Endothelial cell of umbilical vein (primary cell): Measurements from ENCODE around the gene RNF130. TPM values are rescaled to one million over a fixed set of nuclear protein-coding genes. Genes with fewer than 3 reads are reported as not detected.

ENCODE experiments used
- BruUV-seq: library from RNA; stranded (reverse); fragments of 400-500 nt; replicated peaks from 2 replicates; lab custom pipeline; 2021; lab: Mats Ljungman, UMichigan
- CTCF ChIA-PET: fragments of 300-600, 350-600 bp; sonication (Branson Sonifier 250); formaldehyde crosslinking; loops from one replicate; lab custom pipeline; 2021; ENCODE audit warnings: antibody characterized with exemption, inconsistent platforms; lab: Charles Lee
- POLR2A ChIA-PET: fragments of 300-600, 350-600 bp; sonication (Branson Sonifier 250); formaldehyde crosslinking; loops from one replicate; lab custom pipeline; 2021; ENCODE audit warnings: antibody characterized with exemption, inconsistent platforms; lab: Charles Lee
- DNase-seq: peaks from one replicate; pipeline ENCODE4 v3.0.0-alpha.2; 2011; ENCODE audit warnings: low read depth, low spot score
- FAIRE-seq: peaks from 2 replicates; lab custom pipeline; 2011; peaks lifted over from hg19 to GRCh38; lab: Jason Lieb, UNC
- H2AFZ ChIP-seq: 2 replicates; pipeline ENCODE4 v1.6.0; 2012; ENCODE audit warnings: low read depth, low read length, control low read depth, inconsistent platforms
- H3K27ac ChIP-seq: 2 replicates; pipeline ENCODE4 v1.5.1; 2011; ENCODE audit warnings: low read depth, mild to moderate bottlenecking, control low read depth, low read length, moderate library complexity; ENCODE audit not compliant: insufficient read depth
- H3K27me3 ChIP-seq, 2 experiments: 2 replicates each; pipeline versions ENCODE4 v1.6.0 to v1.6.1; 2011; ENCODE audit warnings: low read length in 2 of 2, mixed read lengths in 1 of 2; ENCODE audit not compliant: control insufficient read depth in 2 of 2, insufficient read depth in 2 of 2
- H3K36me3 ChIP-seq, 2 experiments: 2 replicates in 1 of 2; 3 replicates in 1 of 2; pipeline ENCODE4 v1.5.1; 2011; ENCODE audit warnings: low read length in 2 of 2, mild to moderate bottlenecking in 1 of 2, moderate library complexity in 1 of 2; ENCODE audit not compliant: control insufficient read depth in 2 of 2, insufficient read depth in 2 of 2; ENCODE audit errors: extremely low read depth in 1 of 2
- H3K4me1 ChIP-seq: 3 replicates; pipeline ENCODE4 v1.5.1; 2011; ENCODE audit warnings: mild to moderate bottlenecking, low read length; ENCODE audit not compliant: control insufficient read depth, insufficient read depth; ENCODE audit errors: extremely low read depth
- H3K4me2 ChIP-seq: 2 replicates; pipeline ENCODE4 v1.6.1; 2011; ENCODE audit warnings: low read length, control low read depth, mixed read lengths; ENCODE audit not compliant: insufficient read depth
- H3K4me3 ChIP-seq, 3 experiments: fragments of 200-600 bp in 1 of 3; sonication (generic), shearing (Covaris generic) in 1 of 3; replicated peaks in 1 of 3; 2 replicates each; pipeline ENCODE4 v1.5.1; 2011 to 2016; ENCODE audit warnings: control low read depth in 3 of 3, low read length in 3 of 3, mild to moderate bottlenecking in 2 of 3, inconsistent platforms in 1 of 3, low read depth in 1 of 3, moderate library complexity in 1 of 3; ENCODE audit not compliant: insufficient read depth in 1 of 3
- H3K79me2 ChIP-seq: 2 replicates; pipeline ENCODE4 v1.6.0; 2012; ENCODE audit warnings: low read length, inconsistent platforms; ENCODE audit not compliant: control insufficient read depth, insufficient read depth
- H3K9ac ChIP-seq: replicated peaks from 2 replicates; pipeline ENCODE3; 2011; ENCODE audit warnings: low read length, control low read depth; ENCODE audit not compliant: insufficient read depth; ENCODE audit errors: extremely low read depth
- H3K9me1 ChIP-seq: replicated peaks from 3 replicates; pipeline ENCODE4 v1.6.0; 2011; ENCODE audit warnings: mild to moderate bottlenecking, low read length; ENCODE audit not compliant: control insufficient read depth, insufficient read depth; ENCODE audit errors: extremely low read depth
- H3K9me3 ChIP-seq: replicated peaks from 2 replicates; pipeline ENCODE4 v1.5.1; 2012; ENCODE audit warnings: low read length, inconsistent platforms; ENCODE audit not compliant: control insufficient read depth, insufficient read depth
- H4K20me1 ChIP-seq: replicated peaks from 2 replicates; pipeline ENCODE3; 2011; ENCODE audit warnings: mild to moderate bottlenecking, low read length; ENCODE audit not compliant: control insufficient read depth, insufficient read depth; ENCODE audit errors: extremely low read depth
- EZH2 ChIP-seq: IDR thresholded peaks from 2 replicates; pipeline ENCODE4 v1.6.1; 2012; ENCODE audit warnings: borderline replicate concordance, low read depth, mild to moderate bottlenecking, moderate library complexity, low read length, inconsistent platforms; ENCODE audit not compliant: severe bottlenecking
- FOS ChIP-seq: IDR thresholded peaks from 2 replicates; pipeline ENCODE4 v1.6.1; 2011; ENCODE audit warnings: mild to moderate bottlenecking, low read length, moderate library complexity, borderline replicate concordance; ENCODE audit not compliant: insufficient read depth
- MAX ChIP-seq: IDR thresholded peaks from 2 replicates; pipeline ENCODE4 v1.6.1; 2011; ENCODE audit not compliant: insufficient read depth, insufficient read length
- MYC ChIP-seq: IDR thresholded peaks from one replicate; pipeline ENCODE4 v1.6.1; 2011; ENCODE audit warnings: mild to moderate bottlenecking, low read depth, low read length
- POLR2A ChIP-seq: IDR thresholded peaks from 2 replicates; pipeline ENCODE4 v1.6.1; 2012; ENCODE audit warnings: low read depth, mild to moderate bottlenecking, control low read depth, low read length
- dilution Hi-C: fragments of 300-500 bp; cut with MboI; formaldehyde crosslinking; loops from one replicate; pipeline ENCODE4 v1.15.0; 2019; ENCODE audit warnings: low sequenced_read_pairs; ENCODE audit not compliant: extremely low pct_ligation_motif_present
- intact Hi-C: fragments of 100-400 bp; cut with micrococcal nuclease; formaldehyde crosslinking; loops from one replicate; pipeline ENCODE4 v1.10.0; 2022
- polyA plus RNA-seq, 4 experiments: library from polyadenylated mRNA; depleted of rRNA in 3 of 4; stranded (reverse) in 3 of 4; unstranded in 1 of 4; fragments of >200 nt; gene quantifications; 2 replicates each; pipeline versions ENCODE4 v1.2.1 to v1.2.3, GENCODE V29; 2011 to 2012; ENCODE audit warnings: missing spikeins in 1 of 4
- total RNA-seq: library from RNA; stranded (reverse); gene quantifications from 2 replicates; pipeline ENCODE4 v1.2.3, GENCODE V29; 2021

The RNF130 gene
- total and polyA plus RNA-seq, 2 donors (not counting 3 experiments of a cell fraction or from before 2014, with no cell fraction given) = 43.0 to 43.1 TPM

- intact Hi-C loops = no loop called here
- H3K9ac ChIP-seq = no peak overlapping the region
- ChIA-PET POLR2A (no interaction called here), CTCF (no interaction called here)
- no TSS peak for BruUV-seq
- H3K9me1 ChIP-seq = no peaks in the 10 kb centered on the region
- FAIRE-seq (no peak), DNase-seq (no peak)
- dilution Hi-C loops = no loop called here
- no peaks in the 10 kb centered on the region for H4K20me1 ChIP-seq
- no peak overlapping the region for H3K27ac ChIP-seq
- no peak overlapping the region for H3K4me2 ChIP-seq
- no peak overlapping the region for H2AFZ ChIP-seq
- no peaks in the 10 kb centered on the region for H3K36me3 ChIP-seq
- no peak for TF ChIP-seq FOS
- H3K4me1 ChIP-seq = no peaks in the 10 kb centered on the region
- no peaks in the 10 kb centered on the region for H3K27me3 ChIP-seq
- no peaks in the 10 kb centered on the region for H3K9me3 ChIP-seq
- no peaks in the 10 kb centered on the region for H3K79me2 ChIP-seq
- no peak overlapping the region for H3K4me3 ChIP-seq
Observed at GRCh38 chr5:180007582-180007981, 64.0 kb downstream of the RNF130 start.

GRCh38 chr5:180006141-180006540, 65.4 kb downstream of the RNF130 start:
- no peaks in the 10 kb centered on the region for H3K27me3 ChIP-seq
- peaks cover 0 to 6% of the 10 kb centered on the region in 2 experiments for H3K36me3 ChIP-seq
- H3K27ac ChIP-seq = no peak overlapping the region
- TF ChIP-seq MYC = no peak
- TF ChIP-seq POLR2A = no peak
- TF ChIP-seq MAX = no peak
- TF ChIP-seq EZH2 = no peak
- TF ChIP-seq FOS = no peak
- no peak overlapping the region for H3K4me2 ChIP-seq
- H3K9me3 ChIP-seq = no peaks in the 10 kb centered on the region
- no peak for DNase-seq
- ChIA-PET POLR2A (no interaction called here), CTCF (interaction anchor here (1.2 to 1.6 kb wide), 2 partner anchors 11 to 13 kb away, joined by 3 to 4 read pairs; no protein-coding TSS in a partner anchor)
- H3K4me3 ChIP-seq = no peak overlapping the region
- no peaks in the 10 kb centered on the region for H4K20me1 ChIP-seq
- no peaks in the 10 kb centered on the region for H3K4me1 ChIP-seq
- no peak overlapping the region for H2AFZ ChIP-seq
- no peak for FAIRE-seq
- dilution Hi-C loops = no loop called here
- H3K9me1 ChIP-seq = no peaks in the 10 kb centered on the region
- BruUV-seq = no TSS peak
- H3K79me2 ChIP-seq = no peaks in the 10 kb centered on the region
- intact Hi-C loops = no loop called here
- H3K9ac ChIP-seq = no peak overlapping the region
